HG03175 (cell line): Measurements from ENCODE around the gene ZNF783.
"Not testable (repeated sequence)": the region's sequence is repeated elsewhere in the genome, so short reads cannot be mapped to it uniquely, and the experiment has no call there.

Experiments
- ATAC-seq: cut with Tn5 transposase; IDR thresholded peaks from one replicate; pipeline ENCODE4 v1.9.1; 2021; ENCODE audit warnings: mild to moderate bottlenecking, moderate library complexity; ENCODE audit not compliant: unreplicated experiment

ZNF783 gene

GRCh38 chr7:149261829-149262617 is at the start of gene ZNF783:
TSS of gene ZNF783 (plus strand) at chr7:149262196. CDS start at chr7:149262334, 138 bp downstream.
- ATAC-seq = peak; percentile 80

GRCh38 chr7:149214020-149214720 is 47.8 kb upstream of the ZNF783 start:
- no peak for ATAC-seq

GRCh38 chr7:149216402-149216801 is 45.6 kb upstream of the ZNF783 start:
- no peak for ATAC-seq

- ATAC-seq = no peak
Observed at GRCh38 chr7:149217570-149217969, 44.4 kb upstream of the ZNF783 start.

- ATAC-seq = no peak
Observed at GRCh38 chr7:149218469-149219420, 43.3 kb upstream of the ZNF783 start.

- no peak for ATAC-seq
Observed at GRCh38 chr7:149220534-149220933, 41.5 kb upstream of the ZNF783 start.

- no peak for ATAC-seq
Observed at GRCh38 chr7:149223176-149223575, 38.8 kb upstream of the ZNF783 start.

- no peak for ATAC-seq
Observed at GRCh38 chr7:149223761-149224160, 38.2 kb upstream of the ZNF783 start.

GRCh38 chr7:149224352-149224751 is 37.6 kb upstream of the ZNF783 start:
- no peak for ATAC-seq

GRCh38 chr7:149225106-149225505 is 36.9 kb upstream of the ZNF783 start:
- ATAC-seq = no peak

- ATAC-seq = no peak
Observed at GRCh38 chr7:149225656-149226055, 36.3 kb upstream of the ZNF783 start.

- not testable (repeated sequence) for ATAC-seq
Observed at GRCh38 chr7:149226366-149226765, 35.6 kb upstream of the ZNF783 start.

GRCh38 chr7:149226840-149227494 is 35.0 kb upstream of the ZNF783 start:
- ATAC-seq = no peak

- no peak for ATAC-seq
Observed at GRCh38 chr7:149228831-149229471, 33.0 kb upstream of the ZNF783 start.

- ATAC-seq = no peak
Observed at GRCh38 chr7:149229526-149229925, 32.5 kb upstream of the ZNF783 start.

- no peak for ATAC-seq
Observed at GRCh38 chr7:149232362-149232761, 29.6 kb upstream of the ZNF783 start.

GRCh38 chr7:149233655-149234204 is 28.3 kb upstream of the ZNF783 start:
- not testable (repeated sequence) for ATAC-seq

- ATAC-seq = no peak
Observed at GRCh38 chr7:149237502-149237901, 24.5 kb upstream of the ZNF783 start.

- no peak for ATAC-seq
Observed at GRCh38 chr7:149238051-149238450, 23.9 kb upstream of the ZNF783 start.
